ENCODE results near the gene CDC14B. TPM values are rescaled to one million over a fixed set of nuclear protein-coding genes. Genes with fewer than 3 reads are reported as not detected.

The CDC14B gene
- total and polyA plus RNA-seq, 4 donors, result 8.8 to 33.3 (median 11.3) TPM

DNA sequence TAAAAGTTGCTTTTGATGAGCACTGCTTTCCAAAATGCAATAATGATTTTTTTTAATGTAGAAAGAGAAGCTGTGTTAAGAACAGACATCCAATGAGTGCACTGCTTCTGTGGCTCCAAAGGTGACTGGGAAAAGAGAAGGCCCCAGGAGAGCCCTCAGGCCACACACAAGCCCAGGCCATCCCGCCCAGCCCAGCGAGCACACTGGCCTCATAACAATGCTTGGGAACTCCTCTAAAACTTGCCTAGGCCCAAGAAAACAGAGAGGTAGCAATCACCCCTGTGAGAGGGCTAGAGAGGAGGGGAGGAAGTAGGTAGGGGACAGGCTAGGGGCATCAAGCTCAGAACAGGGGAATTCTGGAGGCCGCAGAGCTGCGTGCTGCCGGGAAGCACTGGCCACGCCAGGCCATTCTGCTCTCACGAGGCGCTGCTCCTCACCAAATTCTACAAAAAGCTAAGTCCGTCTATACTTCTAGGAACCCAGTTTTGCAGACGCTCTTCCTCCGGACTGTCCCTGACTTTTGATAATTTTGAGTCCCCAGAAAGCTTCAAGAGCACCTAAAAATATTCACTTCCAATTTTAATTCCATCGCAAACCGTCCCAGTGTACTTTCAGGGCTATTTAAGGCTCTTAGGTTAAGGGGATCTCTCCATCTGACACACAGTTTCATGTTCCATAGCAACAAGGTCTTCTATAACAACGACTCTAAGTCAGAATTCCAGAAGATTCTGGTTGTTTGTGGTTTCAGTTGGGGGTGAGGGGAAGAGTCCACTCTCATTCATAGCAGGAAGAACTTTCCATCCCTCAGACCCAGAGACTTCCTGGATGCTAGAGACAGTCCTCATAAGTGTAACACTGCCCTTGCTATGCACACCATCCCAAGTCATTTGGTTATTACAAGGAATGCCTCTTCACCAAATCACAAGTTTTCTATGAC, 118.7 kb downstream of the CDC14B start (continued):
- TF ChIP-seq REST (IDR thresholded peaks at IDR 0.05), result no peak
- TF ChIP-seq, protein P1, sequence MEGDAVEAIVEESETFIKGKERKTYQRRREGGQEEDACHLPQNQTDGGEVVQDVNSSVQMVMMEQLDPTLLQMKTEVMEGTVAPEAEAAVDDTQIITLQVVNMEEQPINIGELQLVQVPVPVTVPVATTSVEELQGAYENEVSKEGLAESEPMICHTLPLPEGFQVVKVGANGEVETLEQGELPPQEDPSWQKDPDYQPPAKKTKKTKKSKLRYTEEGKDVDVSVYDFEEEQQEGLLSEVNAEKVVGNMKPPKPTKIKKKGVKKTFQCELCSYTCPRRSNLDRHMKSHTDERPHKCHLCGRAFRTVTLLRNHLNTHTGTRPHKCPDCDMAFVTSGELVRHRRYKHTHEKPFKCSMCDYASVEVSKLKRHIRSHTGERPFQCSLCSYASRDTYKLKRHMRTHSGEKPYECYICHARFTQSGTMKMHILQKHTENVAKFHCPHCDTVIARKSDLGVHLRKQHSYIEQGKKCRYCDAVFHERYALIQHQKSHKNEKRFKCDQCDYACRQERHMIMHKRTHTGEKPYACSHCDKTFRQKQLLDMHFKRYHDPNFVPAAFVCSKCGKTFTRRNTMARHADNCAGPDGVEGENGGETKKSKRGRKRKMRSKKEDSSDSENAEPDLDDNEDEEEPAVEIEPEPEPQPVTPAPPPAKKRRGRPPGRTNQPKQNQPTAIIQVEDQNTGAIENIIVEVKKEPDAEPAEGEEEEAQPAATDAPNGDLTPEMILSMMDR (IDR thresholded peaks at IDR 0.05; ENCODE audit: low read depth, low read length, missing input control), result no peak
- TF ChIP-seq HNF4G (IDR thresholded peaks at IDR 0.05), result no peak
- TF ChIP-seq GABPA (IDR thresholded peaks at IDR 0.05 in 1 of 2, conservative IDR thresholded peaks at IDR 0.05 in 1 of 2), result no peak
- no peak for TF ChIP-seq FOXA1 (IDR thresholded peaks at IDR 0.05)

GRCh38 chr9:96499257-96499656, 120.4 kb downstream of the CDC14B start:
- Histone ChIP-seq H3K36me3 (ENCODE audit: control insufficient read depth in 4 of 4, insufficient read depth in 3 of 4, low read depth in 1 of 4, low read length in 3 of 4) (peaks cover 2 to 6% (median 4%) of the 10 kb centered on the region in 4 donors), H3K27me3 (ENCODE audit: control insufficient read depth in 4 of 4, insufficient read depth in 4 of 4, low read length in 3 of 4) (no peaks in the 10 kb centered on the region), H3K9ac (ENCODE audit: low read depth in 1 of 2, low read length in 2 of 2) (no peak overlapping the region), H3K4me1 (ENCODE audit: control insufficient read depth in 4 of 4, insufficient read depth in 4 of 4, low read length in 3 of 4) (no peaks in the 10 kb centered on the region), H3K27ac (ENCODE audit: low read depth in 1 of 2, low read length in 2 of 2) (no peak overlapping the region), H3K9me3 (ENCODE audit: control insufficient read depth in 4 of 4, low read length in 3 of 4) (no peaks in the 10 kb centered on the region), H3K4me3 (ENCODE audit: low read depth in 1 of 3, low read length in 3 of 3) (no peak overlapping the region)
- DNase-seq (ENCODE audit: low spot score), result no peak
- TF ChIP-seq TAF1 (conservative IDR thresholded peaks at IDR 0.05) (no peak), SP1 (IDR thresholded peaks at IDR 0.05) (no peak), YY1 (IDR thresholded peaks at IDR 0.05) (no peak), EGR1 (IDR thresholded peaks at IDR 0.05; ENCODE audit: low read depth in 2 of 2) (no peak), HNF4G (IDR thresholded peaks at IDR 0.05) (no peak), MAX (IDR thresholded peaks at IDR 0.05) (no peak), RXRA (IDR thresholded peaks at IDR 0.05) (no peak), FOXA2 (IDR thresholded peaks at IDR 0.05) (no peak), REST (IDR thresholded peaks at IDR 0.05) (no peak), RAD21 (IDR thresholded peaks at IDR 0.05) (no peak), NR2F2 (IDR thresholded peaks at IDR 0.05) (no peak), JUND (IDR thresholded peaks at IDR 0.05) (no peak), HNF4A (conservative IDR thresholded peaks at IDR 0.05) (no peak), FOXA1 (IDR thresholded peaks at IDR 0.05) (no peak)
- TF ChIP-seq, protein P2, sequence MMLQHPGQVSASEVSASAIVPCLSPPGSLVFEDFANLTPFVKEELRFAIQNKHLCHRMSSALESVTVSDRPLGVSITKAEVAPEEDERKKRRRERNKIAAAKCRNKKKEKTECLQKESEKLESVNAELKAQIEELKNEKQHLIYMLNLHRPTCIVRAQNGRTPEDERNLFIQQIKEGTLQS (IDR thresholded peaks at IDR 0.05), result no peak
- TF ChIP-seq, protein P3, sequence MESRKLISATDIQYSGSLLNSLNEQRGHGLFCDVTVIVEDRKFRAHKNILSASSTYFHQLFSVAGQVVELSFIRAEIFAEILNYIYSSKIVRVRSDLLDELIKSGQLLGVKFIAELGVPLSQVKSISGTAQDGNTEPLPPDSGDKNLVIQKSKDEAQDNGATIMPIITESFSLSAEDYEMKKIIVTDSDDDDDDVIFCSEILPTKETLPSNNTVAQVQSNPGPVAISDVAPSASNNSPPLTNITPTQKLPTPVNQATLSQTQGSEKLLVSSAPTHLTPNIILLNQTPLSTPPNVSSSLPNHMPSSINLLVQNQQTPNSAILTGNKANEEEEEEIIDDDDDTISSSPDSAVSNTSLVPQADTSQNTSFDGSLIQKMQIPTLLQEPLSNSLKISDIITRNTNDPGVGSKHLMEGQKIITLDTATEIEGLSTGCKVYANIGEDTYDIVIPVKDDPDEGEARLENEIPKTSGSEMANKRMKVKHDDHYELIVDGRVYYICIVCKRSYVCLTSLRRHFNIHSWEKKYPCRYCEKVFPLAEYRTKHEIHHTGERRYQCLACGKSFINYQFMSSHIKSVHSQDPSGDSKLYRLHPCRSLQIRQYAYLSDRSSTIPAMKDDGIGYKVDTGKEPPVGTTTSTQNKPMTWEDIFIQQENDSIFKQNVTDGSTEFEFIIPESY (IDR thresholded peaks at IDR 0.05), result no peak
- TF ChIP-seq, protein P1 (IDR thresholded peaks at IDR 0.05; ENCODE audit: low read depth, low read length, missing input control), result no peak
- WGBS, result 95% methylated on average over 7 of the region's 7 CpGs

Measured in liver (tissue), 9 donors.